GM21390 (cell line): Measurements from ENCODE around the gene ADCY7.

Experiments used
- ATAC-seq: cut with Tn5 transposase; IDR thresholded peaks from one replicate; pipeline ENCODE4 v1.9.1; 2021; ENCODE audit not compliant: unreplicated experiment

The ADCY7 gene

DNA sequence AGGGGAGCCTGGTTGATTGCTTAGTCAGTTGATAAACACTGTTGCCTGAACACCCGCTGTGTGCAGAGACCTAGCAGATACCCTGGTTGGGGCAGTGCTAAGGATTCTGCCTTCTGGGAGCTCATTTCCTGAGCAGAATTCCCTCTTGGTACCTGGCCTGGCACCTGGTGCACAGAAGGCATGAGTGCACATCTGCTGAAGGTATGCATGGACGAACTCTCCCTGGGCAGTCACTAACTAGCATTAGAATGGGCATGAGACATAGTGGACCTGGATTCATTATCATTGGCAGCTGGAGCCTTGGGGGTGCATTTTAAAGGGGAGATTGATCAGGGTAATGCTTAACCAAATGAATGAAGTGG, 13.1 kb downstream of the ADCY7 start:
- ATAC-seq: no peak

- no peak for ATAC-seq
Measured at GRCh38 chr16:50280932-50281331, 14.6 kb downstream of the ADCY7 start.

DNA sequence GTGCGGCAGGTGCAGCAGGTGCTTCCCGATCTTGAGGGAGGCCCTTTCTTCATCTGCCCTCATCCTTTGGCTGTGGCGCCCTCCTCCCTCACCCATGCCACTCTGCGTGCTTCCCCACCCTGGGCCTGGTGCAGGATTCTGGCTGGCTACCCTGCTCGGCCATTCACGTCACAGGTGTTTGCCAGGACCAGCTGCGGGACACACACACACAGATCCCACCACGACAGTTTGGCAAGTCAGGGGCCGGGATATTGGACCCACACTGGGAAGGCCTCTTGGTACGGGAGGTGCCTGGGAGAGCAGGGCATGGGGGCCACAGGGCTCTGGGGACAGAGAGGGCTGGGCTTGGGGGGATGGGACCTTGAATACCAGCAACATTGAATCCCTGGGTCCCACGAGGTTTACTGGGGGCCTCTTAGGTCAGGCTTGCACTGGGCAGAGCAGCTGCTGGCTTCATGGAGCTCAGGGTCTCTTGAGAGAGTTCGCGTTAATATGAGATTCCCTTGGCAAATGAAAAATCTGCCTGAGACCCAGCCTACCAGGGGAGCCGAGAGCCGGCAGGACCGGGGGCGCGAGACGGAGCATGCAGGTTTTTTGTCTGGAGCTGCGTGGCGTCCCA, 15.1 kb downstream of the ADCY7 start:
- ATAC-seq: peak; percentile 1

DNA sequence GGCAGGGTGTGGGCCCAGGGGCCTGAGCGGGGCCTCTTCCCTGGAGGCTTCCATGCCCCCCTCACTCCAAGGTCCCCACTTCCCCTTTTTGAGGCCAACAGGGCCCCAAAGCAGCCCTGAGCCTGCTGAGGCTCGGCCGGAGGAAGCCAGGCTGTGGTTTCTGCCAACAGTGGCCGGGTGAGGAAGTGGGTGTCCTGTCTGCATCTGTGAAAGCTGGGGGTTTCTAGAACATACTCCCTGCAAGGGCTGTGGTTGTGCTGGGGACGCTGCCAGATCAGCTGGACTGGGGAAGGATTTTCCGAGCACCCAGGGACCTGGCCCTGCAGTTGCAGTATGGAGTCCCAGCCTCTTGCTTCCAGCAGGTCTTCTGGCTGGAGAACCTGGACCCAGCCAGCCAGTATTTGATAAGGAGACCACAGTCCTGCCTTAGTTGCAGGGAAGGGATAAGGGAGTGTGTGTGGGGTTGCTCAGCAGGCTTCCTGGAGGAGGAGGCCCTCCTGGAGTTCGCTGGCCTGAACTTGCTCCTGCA, 15.7 kb downstream of the ADCY7 start:
- ATAC-seq: peak; percentile 87

DNA sequence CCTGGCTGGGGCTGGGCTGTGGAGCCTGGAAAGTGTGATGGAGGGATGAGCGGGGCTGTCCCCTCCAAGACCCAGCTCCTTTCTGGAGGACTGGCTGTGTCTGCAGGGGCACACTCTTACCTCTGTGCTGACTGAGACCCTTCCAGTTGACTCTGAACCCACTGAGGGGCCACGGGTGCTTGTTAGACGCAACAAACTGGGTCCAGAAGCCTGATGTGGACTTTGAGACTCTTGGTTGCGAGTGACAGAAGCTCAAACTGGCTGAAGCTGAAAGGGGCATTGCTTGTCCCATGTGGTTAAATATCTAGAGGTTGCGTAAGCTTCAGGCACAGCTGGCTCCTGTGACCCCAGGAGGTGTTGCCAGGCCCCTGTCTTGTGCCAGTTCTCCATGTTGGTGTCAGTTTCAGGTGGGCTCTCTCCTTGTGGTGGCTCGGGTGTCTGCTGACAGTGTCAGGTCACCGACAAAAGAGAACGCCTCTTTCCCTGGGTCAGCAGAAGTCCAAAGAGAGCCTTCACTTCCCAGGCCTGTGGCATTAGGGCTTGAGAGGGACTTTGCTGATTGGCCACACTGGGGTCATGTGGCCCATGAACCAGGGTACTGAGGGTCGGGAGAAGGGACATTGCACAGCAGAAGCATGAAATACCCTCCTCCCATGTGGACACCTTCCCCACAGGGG, 16.7 kb downstream of the ADCY7 start:
- no peak for ATAC-seq

DNA sequence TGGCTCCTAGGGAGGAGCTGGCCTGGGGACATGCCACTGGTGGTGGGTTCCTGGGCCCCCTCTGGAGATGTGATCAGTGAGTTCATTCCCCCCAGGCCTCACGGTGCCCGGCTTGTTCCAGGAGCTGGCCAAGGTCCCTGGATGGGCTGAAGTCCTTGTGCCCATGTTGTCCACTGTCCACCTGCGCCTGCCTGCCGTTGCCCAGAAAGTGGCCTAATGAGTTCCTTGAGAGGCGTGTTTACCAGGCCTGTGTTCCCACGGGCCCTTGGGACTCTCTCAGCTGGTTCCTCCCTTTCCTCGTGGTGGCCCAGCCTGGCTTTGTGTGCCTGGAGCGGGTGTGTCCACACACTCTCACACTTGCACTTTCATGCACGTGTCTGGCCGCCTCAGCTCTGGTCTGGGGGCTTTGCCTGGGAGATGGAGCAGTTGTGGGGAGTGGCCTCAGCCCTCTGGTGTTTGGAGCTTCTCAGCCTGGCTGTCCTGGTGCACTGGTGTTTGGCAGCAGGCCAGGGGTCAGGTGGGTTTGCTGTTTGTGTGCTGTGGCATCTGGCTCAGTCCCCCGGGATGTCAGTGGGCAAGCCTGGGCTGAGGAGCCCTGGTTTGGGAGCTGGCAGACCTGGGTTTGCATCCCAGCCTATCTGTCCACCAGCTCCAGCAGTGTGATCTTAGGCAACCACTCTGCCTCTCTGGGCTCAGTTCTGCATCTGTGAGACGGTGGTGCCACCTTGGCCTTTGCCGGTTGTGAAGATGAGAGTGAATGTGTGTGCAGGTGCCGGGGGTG, 18.0 kb downstream of the ADCY7 start:
- no peak for ATAC-seq

GRCh38 chr16:50285406-50286003, 19.2 kb downstream of the ADCY7 start:
- no peak for ATAC-seq

- no peak for ATAC-seq
Measured at GRCh38 chr16:50286681-50287080, 20.3 kb downstream of the ADCY7 start.

DNA sequence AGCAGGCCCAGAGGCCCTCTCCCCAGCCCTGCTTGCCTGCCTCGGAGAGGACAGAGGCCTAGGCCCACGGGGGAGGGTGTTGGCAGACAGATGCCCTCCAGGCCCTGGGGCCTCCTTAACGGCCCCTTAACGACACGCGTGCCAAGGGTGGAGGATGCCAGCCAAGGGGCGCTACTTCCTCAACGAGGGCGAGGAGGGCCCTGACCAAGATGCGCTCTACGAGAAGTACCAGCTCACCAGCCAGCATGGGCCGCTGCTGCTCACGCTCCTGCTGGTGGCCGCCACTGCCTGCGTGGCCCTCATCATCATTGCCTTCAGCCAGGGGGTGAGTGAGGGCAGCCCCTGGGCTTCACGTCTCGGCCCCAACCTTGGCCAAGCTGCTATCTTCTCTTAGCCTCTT, 21.7 kb downstream of the ADCY7 start:
- no peak for ATAC-seq

GRCh38 chr16:50288920-50289319, 22.6 kb downstream of the ADCY7 start:
- ATAC-seq: no peak

DNA sequence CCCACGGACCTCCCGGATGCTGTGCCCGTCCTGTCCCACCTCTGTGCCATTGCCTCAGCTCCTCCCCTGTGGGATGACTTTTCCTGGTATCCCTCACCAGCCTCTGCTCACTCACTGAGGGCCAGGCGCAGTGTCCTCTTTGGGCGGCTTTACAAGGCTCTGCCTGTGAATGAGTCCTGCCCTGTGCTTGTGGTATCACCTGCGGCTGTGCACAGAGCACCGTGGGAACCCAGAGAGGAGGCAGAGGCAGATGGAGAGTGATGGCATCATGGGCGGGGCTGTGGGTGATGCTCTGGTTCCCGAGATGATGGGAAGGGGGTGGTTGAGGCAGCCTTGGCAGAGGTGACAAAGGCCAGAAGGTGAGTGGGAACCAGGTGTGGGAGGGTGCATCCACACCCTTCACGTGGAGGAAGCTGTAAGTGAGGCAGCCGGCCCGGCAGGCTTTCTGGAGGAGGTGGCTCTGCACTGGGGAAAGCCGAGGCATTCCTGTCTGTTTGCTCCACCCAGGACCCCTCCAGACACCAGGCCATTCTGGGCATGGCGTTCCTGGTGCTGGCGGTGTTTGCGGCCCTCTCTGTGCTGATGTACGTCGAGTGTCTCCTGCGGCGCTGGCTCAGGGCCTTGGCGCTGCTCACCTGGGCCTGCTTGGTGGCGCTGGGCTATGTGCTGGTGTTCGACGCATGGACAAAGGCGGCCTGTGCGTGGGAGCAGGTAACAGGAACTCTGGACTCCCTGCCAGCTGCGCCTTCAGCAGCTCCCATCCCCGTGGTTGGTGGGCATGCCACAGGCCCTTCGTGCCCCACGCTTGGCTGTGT, 23.8 kb downstream of the ADCY7 start:
- ATAC-seq: no peak

DNA sequence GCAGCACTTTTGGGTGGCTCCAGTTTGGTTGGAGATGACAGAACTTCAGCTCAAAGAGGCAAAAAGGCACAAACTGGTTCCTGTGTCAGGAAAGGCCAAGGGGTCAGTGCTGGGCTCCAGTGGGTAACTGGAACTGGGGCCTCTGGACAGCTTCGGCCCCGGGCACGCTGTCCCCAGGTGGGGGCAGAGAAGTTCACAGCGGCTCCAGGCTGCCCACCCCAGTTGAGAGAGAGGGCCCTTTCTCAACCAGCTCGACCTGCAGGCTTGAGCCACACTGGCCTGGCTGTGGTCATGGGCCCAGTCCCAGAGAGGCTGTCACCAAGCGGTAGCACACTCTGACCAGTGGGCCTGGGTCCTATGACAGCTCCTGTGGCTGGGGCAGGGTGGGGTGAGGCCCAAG, 24.5 kb downstream of the ADCY7 start:
- no peak for ATAC-seq

- no peak for ATAC-seq
Measured at GRCh38 chr16:50291719-50292565, 25.6 kb downstream of the ADCY7 start.

- no peak for ATAC-seq
Measured at GRCh38 chr16:50292566-50292948, 26.2 kb downstream of the ADCY7 start.

- no peak for ATAC-seq
Measured at GRCh38 chr16:50293041-50293783, 26.9 kb downstream of the ADCY7 start.

- no peak for ATAC-seq
Measured at GRCh38 chr16:50293994-50294855, 27.9 kb downstream of the ADCY7 start.

- ATAC-seq: no peak
Measured at GRCh38 chr16:50294955-50295354, 28.6 kb downstream of the ADCY7 start.

- ATAC-seq: no peak
Measured at GRCh38 chr16:50295541-50296132, 29.3 kb downstream of the ADCY7 start.
